CD4-positive, alpha-beta T cell treated with Interleukin-6 at 100 ng/mL for 8 hours (primary cell): Measurements from ENCODE around the gene PJA2.
"Not testable (repeated sequence)": the region's sequence is repeated elsewhere in the genome, so short reads cannot be mapped to it uniquely, and the experiment has no call there.

ENCODE experiments used
- DNase-seq: peaks from one replicate; pipeline ENCODE4 v3.0.0-alpha.2; 2020; ENCODE audit warnings: mixed read lengths, low spot score

The PJA2 gene, protein sequence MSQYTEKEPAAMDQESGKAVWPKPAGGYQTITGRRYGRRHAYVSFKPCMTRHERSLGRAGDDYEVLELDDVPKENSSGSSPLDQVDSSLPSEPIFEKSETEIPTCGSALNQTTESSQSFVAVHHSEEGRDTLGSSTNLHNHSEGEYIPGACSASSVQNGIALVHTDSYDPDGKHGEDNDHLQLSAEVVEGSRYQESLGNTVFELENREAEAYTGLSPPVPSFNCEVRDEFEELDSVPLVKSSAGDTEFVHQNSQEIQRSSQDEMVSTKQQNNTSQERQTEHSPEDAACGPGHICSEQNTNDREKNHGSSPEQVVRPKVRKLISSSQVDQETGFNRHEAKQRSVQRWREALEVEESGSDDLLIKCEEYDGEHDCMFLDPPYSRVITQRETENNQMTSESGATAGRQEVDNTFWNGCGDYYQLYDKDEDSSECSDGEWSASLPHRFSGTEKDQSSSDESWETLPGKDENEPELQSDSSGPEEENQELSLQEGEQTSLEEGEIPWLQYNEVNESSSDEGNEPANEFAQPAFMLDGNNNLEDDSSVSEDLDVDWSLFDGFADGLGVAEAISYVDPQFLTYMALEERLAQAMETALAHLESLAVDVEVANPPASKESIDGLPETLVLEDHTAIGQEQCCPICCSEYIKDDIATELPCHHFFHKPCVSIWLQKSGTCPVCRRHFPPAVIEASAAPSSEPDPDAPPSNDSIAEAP

DNA sequence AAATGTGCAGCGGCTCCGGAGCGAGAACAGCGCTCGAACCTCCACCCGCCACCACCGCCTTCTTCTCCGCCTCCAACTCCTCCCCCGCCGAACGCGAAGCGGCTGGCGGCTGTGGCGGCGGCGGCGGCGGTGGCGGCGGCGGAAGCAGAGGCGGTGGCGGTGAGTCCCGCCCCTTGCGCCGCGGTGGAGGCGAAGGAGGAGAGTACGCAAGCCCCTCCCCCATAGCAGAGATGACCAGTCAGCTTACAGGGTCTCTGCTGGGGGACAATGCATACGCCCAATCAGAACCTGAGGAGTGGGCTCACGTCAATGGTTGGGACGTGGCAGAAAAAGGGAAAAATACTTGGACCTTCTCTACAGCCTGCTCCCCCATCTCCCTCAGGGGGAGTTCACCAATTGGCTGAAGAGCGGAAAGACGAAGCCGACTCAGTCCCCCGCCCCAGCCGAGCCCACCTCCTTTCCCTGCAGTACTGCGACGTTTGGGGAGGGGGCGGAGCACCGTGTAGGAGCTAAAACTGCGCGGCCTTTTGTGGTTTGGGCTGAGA, at the start of gene PJA2:
Gene PJA2, minus strand, starts transcription at position 131 of the 545 bp plus-strand sequence. CDS start 26,541 bp downstream, outside the sequence.
- peak; percentile 98 for DNase-seq

DNA sequence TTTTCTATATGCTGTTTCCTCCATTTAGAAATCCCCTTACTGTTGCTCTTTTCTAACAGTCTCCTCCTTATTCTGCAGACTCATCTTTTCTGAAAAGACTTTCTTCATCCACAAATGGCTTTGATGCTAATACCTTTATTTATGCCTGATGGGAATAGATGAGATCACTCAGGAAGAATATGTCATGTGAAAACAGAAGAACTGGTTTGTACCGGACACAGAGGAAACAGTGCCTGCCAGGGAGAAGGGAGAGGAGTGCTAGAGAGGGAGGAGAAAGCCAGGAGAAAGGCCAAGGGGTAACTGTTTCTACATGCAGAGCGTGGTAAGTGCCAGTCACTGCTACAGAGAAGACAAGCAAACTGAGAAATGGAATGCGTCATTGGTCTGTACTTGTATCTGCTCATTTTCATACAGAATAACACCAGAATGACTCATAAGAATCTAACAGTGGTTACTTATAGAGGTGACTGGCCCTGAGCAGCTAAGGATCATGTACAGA, 45.9 kb upstream of the PJA2 start:
- DNase-seq = no peak

DNA sequence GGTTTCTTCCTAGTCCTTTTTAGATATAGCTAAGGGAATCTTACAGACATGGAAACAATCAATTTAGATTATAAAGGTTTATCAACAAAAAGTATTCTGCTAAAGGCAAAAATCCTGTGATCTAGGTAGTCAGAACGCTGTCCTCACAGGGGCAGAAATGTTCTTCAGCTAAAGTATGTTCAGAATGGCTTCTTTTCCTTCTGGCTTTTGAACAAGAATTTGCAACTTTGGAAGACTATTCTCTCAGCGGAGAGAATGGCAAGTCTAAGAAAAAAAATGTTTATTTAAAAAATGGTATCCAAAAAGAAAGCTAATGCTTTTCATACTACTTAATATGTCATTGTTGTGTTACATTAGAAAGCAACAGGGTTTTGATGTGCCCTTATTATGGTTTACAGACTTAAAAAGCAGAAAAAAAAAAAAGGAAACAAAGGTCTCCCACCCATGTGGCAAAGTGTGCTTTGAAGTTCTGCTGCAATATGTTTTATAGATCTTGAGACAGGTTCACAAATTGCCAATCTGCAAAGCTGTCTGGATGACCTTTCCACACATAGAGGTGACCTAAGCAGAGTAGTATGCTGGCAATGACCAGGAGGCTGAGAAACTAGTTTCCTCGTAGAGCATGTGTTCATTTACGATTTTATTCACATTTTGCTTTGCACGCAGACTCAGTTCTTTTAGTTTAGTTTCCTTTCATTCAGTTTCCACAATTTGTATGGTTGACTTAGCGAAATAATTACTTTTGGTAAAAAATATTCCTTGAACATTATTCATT, 45.1 kb upstream of the PJA2 start:
- no peak for DNase-seq

DNA sequence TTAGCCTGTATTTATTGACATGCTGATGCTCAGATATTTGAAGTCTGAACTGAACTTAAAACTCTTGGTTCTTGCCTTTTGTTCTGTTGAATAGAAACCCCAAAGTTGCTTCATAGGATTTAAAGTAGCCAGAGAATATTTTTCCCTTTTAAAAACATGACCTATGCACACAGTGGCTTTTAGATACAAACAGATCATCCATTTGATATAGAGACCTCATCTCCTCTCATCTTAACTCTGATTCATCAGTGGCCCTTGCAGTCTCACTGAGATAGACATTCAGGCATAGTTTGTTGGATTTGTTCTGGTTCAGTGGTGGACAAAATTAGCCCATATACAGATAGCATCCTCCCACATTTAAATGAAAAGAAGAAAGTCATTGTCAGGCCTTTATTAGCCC, 43.5 kb upstream of the PJA2 start:
- no peak for DNase-seq

DNA sequence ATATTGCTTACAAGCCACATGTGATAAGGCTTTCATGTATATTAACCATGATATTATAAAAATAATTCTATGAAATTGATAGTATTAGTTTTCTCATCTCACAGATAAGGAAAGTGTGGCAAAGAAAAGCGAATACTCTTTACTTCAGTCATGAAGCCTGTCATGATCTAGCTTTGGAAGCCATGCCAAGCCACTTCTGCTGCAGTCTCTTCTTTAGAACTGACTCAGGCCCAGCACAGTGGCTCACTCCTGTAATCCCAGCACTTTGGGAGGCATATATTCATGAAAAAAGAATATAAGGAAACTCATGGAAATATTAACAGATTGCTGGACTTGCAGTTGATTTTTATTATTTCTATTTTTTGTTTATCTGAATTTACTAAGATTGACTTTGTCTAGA, 42.9 kb upstream of the PJA2 start:
- DNase-seq = no peak

DNA sequence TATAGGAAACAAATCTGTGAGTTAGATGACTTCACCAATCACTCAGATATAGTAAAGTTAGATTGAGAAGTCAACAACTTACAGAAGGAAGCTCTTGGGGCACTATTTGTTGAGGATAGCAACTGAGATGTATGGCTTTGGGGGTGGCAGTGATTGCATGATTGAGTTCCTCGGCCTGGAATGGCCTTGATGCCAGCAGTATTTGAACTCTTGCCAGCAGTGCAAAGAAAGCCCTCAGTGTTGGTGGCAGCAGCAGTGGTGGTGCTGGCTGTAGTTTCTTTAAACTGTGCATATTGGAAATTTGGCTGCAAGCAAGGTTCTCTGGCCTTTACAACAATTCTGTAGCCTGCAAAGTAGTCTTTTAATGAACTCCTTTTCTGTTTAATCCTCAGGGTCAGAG, 41.4 kb upstream of the PJA2 start:
- no peak for DNase-seq

DNA sequence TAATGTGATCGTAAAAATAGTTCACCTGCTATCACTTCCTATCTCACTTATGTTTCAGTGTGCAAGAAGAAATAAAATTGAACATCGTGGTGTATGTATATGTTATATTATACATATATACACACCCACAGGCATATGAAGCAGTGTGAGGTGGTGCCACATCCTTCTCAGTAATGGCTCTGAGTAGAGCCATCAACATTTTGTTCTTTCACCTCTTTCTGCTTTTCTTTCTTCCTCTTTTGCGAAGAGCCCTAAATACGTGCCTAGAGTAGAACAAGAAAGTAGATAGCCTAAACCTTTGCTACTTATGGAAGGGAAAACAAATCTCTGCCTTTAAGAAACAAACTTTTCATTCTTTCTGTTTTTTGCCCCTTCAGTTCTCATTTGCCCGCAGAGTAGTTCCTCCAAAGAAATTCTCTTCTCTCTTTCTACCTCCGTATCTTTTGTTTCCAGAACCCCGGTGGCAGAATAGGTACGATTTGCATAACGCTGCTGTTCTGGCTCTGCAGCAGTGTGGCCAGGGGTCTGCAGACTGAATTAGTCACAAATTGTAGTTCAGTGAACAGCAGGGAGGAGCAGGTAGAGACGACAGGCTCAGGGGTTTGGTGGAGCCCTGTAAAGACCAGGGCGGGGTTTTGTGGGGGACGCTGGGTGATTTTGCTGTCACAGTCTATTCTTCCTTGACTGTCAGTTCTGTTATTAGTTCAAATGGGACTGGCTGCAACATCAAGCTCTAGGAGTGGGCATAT, 40.5 kb upstream of the PJA2 start:
- no peak for DNase-seq

DNA sequence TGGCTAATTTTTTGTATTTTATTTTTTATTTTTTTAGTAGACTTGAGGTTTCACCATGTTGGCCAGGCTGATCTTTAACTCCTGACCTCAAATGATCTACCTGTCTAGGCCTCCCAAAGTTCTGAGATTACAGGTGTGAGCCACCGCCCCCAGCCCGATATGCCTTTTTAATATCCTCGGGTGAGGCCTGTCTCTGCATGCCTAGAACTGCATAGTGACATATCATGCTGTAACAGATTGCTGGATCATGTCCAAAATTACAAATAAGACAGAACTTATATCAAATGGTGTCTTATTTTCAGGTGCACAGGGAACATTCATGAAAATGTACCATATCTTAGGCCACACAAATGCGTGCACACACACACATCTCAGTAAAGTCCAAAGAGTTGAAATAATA, 39.1 kb upstream of the PJA2 start:
- no peak for DNase-seq

DNA sequence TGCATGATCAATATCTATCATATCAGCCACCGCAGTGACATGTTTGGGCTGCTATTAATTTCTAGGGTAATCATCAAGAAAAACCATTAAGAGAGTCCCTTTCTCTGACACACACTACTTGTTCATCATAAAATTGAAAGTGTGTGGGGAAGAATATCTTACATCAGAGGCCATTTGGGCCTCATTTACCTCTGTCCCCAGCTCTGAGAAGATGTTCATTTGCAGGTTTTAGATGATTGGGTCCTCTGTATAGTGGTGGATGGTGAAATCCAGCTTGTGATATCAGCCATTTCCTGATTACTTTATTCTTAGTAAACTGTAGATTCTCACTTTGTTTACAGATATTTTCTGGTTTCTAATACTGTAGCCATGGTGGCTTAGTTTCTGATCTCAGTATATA, 29.8 kb upstream of the PJA2 start:
- no peak for DNase-seq

DNA sequence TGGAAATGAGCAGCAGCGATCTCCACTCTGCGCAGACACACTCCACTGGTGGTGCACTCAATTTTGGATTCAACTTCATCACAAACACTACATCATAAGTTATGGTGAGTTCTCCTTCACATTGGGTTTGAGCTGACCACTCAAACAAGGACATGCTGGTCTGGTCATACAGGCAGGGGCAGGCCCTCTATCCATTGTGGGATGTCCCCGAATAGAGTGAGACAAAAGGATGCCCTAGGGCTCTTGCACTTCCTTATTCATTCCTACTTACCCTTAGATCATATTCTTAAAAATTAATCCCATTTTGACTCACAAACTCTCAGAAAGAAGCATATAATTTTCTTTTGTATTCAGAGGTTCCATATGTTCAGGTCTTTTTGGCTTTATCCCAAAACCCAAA, 16.3 kb upstream of the PJA2 start:
- no peak for DNase-seq

DNA sequence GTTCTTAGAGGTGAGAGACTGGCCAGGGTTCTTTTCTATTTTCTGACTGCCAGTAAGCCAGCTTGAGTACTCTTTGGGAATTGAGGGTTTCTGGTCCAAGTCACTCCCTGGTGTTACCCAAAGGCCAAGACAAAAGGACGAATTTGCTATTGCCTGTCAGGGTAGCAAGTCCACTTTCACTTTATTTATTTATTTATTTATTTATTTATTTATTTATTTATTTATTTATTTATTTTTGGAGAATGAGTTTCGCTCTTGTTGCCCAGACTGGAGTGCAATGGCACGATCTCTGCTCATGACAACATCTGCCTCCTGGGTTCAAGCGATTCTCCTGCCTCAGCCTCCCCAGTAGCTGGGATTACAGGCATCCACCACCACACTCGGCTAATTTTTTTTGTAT, 15.7 kb upstream of the PJA2 start:
- not testable (repeated sequence) for DNase-seq

DNA sequence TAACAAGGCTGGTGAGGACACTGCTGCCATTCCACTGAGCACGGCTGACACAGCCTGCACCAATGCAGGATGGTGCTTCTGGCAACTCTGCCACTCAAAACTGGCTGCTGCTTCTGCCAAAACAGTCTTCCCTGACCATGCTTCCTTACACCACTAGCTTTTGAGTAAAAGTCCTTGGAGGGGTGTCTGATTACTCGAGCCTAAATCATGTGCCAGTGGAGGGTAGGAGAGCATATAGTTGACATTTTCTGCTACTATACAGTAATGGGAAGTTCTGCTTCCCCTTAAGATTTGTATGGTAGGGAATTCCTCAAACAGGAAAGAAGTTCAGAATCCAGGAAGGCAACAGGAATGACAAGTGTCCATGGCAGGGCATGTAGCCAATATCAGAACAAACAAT, 12.2 kb upstream of the PJA2 start:
- no peak for DNase-seq

DNA sequence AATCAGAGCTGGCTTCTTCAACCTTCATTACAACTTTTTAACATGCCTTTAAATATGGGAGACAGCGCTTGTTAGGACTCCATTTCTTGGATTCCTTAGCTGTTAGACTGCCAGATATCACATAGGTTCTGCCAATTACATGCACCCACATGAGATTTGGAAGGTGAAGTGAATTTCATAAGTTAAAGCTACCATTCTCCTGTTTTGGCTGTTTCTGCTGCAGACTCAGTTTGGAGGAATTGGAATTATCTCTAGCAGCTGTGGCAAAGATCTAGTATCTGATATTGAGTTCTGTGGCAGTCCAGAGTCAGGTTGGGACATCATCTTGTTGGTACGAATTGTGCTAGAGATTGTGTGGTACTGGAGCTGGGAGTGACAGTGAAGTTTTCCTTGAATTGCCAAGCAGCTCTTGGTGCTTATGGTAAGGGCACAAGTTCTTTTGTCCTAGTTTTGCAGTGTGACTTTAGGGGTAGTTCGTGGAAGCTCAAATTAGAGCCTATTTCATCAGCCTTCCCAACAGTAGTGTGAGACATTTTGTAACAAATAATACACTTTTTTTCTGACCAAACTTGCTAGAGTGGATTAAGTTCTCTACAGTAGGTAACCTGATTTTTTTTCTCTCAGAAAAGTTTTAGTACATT, 9.1 kb upstream of the PJA2 start:
- no peak for DNase-seq

DNA sequence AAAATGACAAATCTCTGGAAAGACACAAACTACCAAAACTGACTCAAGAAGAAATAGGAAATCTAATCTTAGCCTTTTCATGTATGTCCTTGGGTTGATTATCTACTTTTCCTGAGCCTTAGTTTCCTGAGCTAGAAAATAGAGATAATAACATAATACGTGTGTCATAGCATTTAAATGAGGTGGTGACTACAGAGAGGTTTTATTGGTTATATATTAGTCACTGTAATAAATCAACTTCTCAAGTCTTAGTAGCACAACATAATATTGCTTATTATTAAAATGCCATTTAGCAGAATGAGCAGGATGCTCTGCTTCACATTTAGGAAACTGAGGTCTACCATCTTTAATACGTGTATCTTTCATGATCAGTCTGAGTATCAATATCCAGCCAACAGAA, 7.1 kb upstream of the PJA2 start:
- no peak for DNase-seq

DNA sequence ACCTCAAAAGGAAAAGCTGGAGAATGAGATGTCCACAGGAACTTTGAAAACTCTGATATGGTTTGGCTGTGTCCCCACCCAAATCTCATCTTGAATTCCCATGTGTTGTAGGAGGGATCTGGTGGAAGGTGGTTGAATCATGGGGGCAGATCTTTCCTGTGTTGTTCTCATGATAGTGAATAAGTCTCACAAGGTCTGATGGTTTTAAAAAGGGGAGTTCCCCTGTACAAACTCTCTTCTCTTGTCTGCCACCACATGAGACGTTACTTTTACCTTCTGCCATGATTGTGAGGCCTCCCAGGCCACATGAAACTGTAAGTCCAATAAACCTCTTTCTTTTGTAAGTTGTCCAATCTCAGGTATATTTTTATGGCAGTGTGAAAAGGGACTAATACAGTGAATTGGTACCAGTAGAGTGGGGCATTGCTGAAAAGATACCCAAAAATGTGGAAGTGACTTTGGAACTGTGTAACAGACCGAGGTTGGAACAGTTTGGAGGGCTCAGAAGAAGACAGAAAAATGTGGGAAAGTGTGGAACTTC, 4.2 kb upstream of the PJA2 start:
- not testable (repeated sequence) for DNase-seq

DNA sequence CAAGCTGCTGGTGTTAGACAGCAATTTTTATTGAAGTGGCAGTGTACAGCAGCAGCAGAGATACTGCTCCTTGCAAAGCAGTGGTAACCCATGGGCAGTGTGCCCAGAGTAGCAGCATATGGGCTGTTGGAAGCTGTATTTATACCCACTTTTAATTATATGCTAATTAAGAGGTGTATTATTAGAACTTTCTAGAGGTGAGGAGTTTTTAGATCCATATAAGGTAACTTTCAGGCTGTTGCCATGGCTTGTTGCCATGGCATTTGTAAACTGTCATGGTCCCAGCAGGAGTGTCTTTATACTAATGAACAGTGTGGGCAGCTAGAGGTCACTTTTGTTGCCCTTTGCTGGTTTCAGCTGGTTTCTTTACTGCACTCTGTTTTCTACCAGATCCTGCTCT, 3.7 kb upstream of the PJA2 start:
- no peak for DNase-seq

DNA sequence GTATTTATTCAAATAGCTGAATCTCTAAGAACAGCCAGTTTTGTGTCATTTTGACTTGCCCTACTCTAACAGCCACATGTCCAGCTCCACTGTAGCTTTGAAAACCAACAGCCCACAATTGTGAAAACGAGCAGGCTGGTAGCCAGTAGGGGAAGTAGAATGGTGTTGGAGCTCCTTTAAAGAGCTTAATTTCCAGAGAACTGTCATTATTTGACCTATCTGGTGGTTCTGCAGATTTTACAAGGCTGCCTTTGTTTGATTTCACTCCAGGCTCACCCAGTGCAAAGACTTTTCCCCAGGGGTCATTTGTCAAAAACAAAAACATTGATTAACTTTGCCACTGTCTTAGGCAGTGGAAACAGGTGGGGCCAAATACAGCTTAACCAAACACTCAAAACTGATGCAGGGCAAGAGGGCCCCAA, 3.2 kb upstream of the PJA2 start:
- DNase-seq = no peak

DNA sequence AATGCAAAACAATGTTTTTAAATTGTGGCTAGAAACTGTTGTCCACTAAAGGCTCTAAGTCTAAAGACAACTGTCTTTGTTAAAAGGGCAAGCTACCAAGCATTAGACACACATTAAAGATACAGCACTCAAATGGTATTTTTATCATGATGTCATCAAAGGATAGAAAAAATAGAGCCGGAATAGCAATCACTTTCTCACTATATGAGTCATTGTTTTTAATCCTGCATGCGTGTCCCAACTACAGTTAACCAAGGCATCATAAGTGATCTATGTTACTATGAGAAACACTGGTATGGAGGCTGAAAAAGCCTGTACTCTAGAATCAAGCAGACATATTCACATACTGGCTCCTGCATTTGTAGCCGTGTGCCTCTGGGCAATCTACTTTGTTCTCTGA, 1.9 kb upstream of the PJA2 start:
- peak; percentile 38 for DNase-seq

DNA sequence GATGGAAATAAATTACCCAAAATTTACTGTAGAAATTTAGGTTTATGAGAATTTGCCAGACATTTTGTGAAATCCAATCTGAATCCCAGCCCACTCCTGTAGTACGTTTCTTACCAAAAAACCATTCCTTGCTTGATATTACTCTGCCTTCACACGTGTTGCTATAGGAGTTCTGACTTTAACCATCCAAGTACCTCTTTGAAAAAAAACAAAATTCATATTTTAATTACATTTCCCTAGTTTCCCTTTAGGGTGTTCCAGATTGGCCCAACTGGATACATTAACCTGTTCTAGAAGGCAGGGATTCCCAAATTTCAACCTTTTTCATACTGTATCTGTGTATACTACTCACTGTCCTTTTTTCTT, 1.4 kb upstream of the PJA2 start:
- DNase-seq = no peak

DNA sequence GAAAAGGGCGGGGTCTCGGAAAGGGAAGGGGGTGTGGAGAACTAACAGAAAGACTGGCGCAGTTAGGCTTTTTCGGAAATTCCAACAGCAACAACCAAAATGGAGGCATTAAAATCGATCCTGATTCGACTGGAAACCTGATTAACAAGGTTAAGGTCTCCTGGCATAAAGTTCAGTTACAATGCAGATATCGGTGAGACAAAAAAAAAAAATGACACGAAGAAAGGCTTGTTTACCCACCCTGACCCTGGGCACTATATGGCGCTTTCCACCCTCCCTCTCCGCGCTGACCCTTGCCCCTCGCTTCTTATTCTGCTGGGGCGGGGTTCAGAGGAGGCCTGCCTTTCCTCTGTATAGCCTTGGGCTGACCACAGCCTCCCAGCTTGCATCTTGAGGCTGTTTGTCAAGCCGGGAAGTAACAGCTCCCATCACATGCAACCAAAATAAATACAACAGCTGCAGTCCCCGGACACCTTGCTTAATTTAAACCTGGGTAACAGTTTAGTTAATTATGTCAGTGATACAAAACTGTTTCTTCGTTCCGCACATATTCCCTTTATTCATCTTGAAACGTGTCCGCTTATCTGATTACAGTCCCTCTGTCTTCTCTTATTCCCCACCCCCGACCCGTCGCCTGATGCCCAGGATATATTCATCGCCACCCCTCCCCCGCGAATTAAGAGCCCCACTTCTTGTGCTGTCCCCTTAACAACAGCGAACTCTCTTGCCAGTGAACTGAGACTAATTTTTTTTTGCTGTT, 795 bp upstream of the PJA2 start:
- peak; percentile 25 for DNase-seq
